ENCODE data around the gene AP5S1. TPM values are rescaled to one million over a fixed set of nuclear protein-coding genes. Genes with fewer than 3 reads are reported as not detected.
"Not testable (repeated sequence)": the region's sequence is repeated elsewhere in the genome, so short reads cannot be mapped to it uniquely, and the experiment has no call there.

AP5S1 gene
- total RNA-seq, 1 experiment from 2014 or later: 29.2 TPM

GRCh38 chr20:3787324-3788014, 32.9 kb upstream of the AP5S1 start:
- in situ Hi-C loops (cut with HindIII; ENCODE audit: low pct_unique_long_range_greater_than_20kb, low sequenced_read_pairs): no loop called here
- no peak for DNase-seq (ENCODE audit: low read depth, low spot score)

- in situ Hi-C loops (cut with HindIII; ENCODE audit: low pct_unique_long_range_greater_than_20kb, low sequenced_read_pairs): no loop called here
- peak; percentile 78 for DNase-seq (ENCODE audit: low read depth, low spot score)
These were observed 31.6 kb upstream of the AP5S1 start for GRCh38 chr20:3788685-3789155.

GRCh38 chr20:3789201-3789600, 31.1 kb upstream of the AP5S1 start:
- in situ Hi-C loops (cut with HindIII; ENCODE audit: low pct_unique_long_range_greater_than_20kb, low sequenced_read_pairs); DNase-seq (ENCODE audit: low read depth, low spot score): not testable (repeated sequence)

- in situ Hi-C loops (cut with HindIII; ENCODE audit: low pct_unique_long_range_greater_than_20kb, low sequenced_read_pairs); DNase-seq (ENCODE audit: low read depth, low spot score): not testable (repeated sequence)
These were observed 26.2 kb upstream of the AP5S1 start for GRCh38 chr20:3794168-3794567.

GRCh38 chr20:3794701-3795420, 25.5 kb upstream of the AP5S1 start:
- DNase-seq (ENCODE audit: low read depth, low spot score): no peak
- in situ Hi-C loops (cut with HindIII; ENCODE audit: low pct_unique_long_range_greater_than_20kb, low sequenced_read_pairs): no loop called here

- peak; percentile 95 for DNase-seq (ENCODE audit: low read depth, low spot score)
- in situ Hi-C loops (cut with HindIII; ENCODE audit: low pct_unique_long_range_greater_than_20kb, low sequenced_read_pairs): no loop called here
These were observed 24.6 kb upstream of the AP5S1 start, which contains the start of gene CDC25B for GRCh38 chr20:3795511-3796468. Gene CDC25B, plus strand, starts transcription at chr20:3796310. Its CDS starts 222 bp downstream, at chr20:3796532.

- in situ Hi-C loops (cut with HindIII; ENCODE audit: low pct_unique_long_range_greater_than_20kb, low sequenced_read_pairs): no loop called here
- no peak for DNase-seq (ENCODE audit: low read depth, low spot score)
These were observed 23.7 kb upstream of the AP5S1 start for GRCh38 chr20:3796477-3797225.

GRCh38 chr20:3797226-3797545, 23.2 kb upstream of the AP5S1 start:
- in situ Hi-C loops (cut with HindIII; ENCODE audit: low pct_unique_long_range_greater_than_20kb, low sequenced_read_pairs): no loop called here
- no peak for DNase-seq (ENCODE audit: low read depth, low spot score)

- DNase-seq (ENCODE audit: low read depth, low spot score): no peak
- in situ Hi-C loops (cut with HindIII; ENCODE audit: low pct_unique_long_range_greater_than_20kb, low sequenced_read_pairs): no loop called here
These were observed 22.6 kb upstream of the AP5S1 start for GRCh38 chr20:3797592-3798372.

- in situ Hi-C loops (cut with HindIII; ENCODE audit: low pct_unique_long_range_greater_than_20kb, low sequenced_read_pairs): no loop called here
- DNase-seq (ENCODE audit: low read depth, low spot score): no peak
These were observed 22.0 kb upstream of the AP5S1 start for GRCh38 chr20:3798373-3798768.

GRCh38 chr20:3798908-3799248, 21.5 kb upstream of the AP5S1 start:
- in situ Hi-C loops (cut with HindIII; ENCODE audit: low pct_unique_long_range_greater_than_20kb, low sequenced_read_pairs): no loop called here

GRCh38 chr20:3800256-3800877, 20.0 kb upstream of the AP5S1 start:
- DNase-seq (ENCODE audit: low read depth, low spot score): no peak
- in situ Hi-C loops (cut with HindIII; ENCODE audit: low pct_unique_long_range_greater_than_20kb, low sequenced_read_pairs): no loop called here

More at GRCh38 chr20:3798908-3799248, 21.5 kb upstream of the AP5S1 start:
- DNase-seq (ENCODE audit: low read depth, low spot score): no peak

- in situ Hi-C loops (cut with HindIII; ENCODE audit: low pct_unique_long_range_greater_than_20kb, low sequenced_read_pairs): no loop called here
These were observed 19.5 kb upstream of the AP5S1 start for GRCh38 chr20:3800878-3801260.

GRCh38 chr20:3801299-3801698, 19.0 kb upstream of the AP5S1 start:
- no peak for DNase-seq (ENCODE audit: low read depth, low spot score)
- in situ Hi-C loops (cut with HindIII; ENCODE audit: low pct_unique_long_range_greater_than_20kb, low sequenced_read_pairs): no loop called here

More at GRCh38 chr20:3800878-3801260, 19.5 kb upstream of the AP5S1 start:
- no peak for DNase-seq (ENCODE audit: low read depth, low spot score)

GRCh38 chr20:3801846-3802245, 18.5 kb upstream of the AP5S1 start:
- in situ Hi-C loops (cut with HindIII; ENCODE audit: low pct_unique_long_range_greater_than_20kb, low sequenced_read_pairs): no loop called here
- no peak for DNase-seq (ENCODE audit: low read depth, low spot score)

- in situ Hi-C loops (cut with HindIII; ENCODE audit: low pct_unique_long_range_greater_than_20kb, low sequenced_read_pairs): no loop called here
- no peak for DNase-seq (ENCODE audit: low read depth, low spot score)
These were observed 17.7 kb upstream of the AP5S1 start for GRCh38 chr20:3802524-3803239.
